ENCODE data around the gene SPATC1L.

SPATC1L gene

GRCh38 chr21:46168238-46168637 lies 16.0 kb downstream of the SPATC1L start:
- DNase-seq = no peak
- Histone ChIP-seq H3K9me3 (no peaks in the 10 kb centered on the region), H3K36me3 (no peaks in the 10 kb centered on the region), H3K4me1 (no peaks in the 10 kb centered on the region), H3K27me3 (no peaks in the 10 kb centered on the region), H3K4me3 (ENCODE audit: low read depth, low read length) (no peak overlapping the region)
- TF ChIP-seq CTCF (IDR thresholded peaks at IDR 0.05; ENCODE audit: low read depth, low read length) = no peak

- H3K36me3 ChIP-seq = no peaks in the 10 kb centered on the region
- no peaks in the 10 kb centered on the region for H3K27me3 ChIP-seq
- no peak for TF ChIP-seq CTCF (IDR thresholded peaks at IDR 0.05; ENCODE audit: low read depth, low read length)
- no peak for DNase-seq
- H3K4me3 ChIP-seq (ENCODE audit: low read depth, low read length) = no peak overlapping the region
- no peaks in the 10 kb centered on the region for H3K4me1 ChIP-seq
- no peaks in the 10 kb centered on the region for H3K9me3 ChIP-seq
Measured at GRCh38 chr21:46165098-46165497, 19.2 kb downstream of the SPATC1L start.

GRCh38 chr21:46163380-46163779 lies 20.9 kb downstream of the SPATC1L start:
- Histone ChIP-seq H3K4me1 (no peaks in the 10 kb centered on the region), H3K36me3 (no peaks in the 10 kb centered on the region), H3K4me3 (ENCODE audit: low read depth, low read length) (no peak overlapping the region), H3K9me3 (no peaks in the 10 kb centered on the region), H3K27me3 (no peaks in the 10 kb centered on the region)
- no peak for TF ChIP-seq CTCF (IDR thresholded peaks at IDR 0.05; ENCODE audit: low read depth, low read length)
- DNase-seq = no peak

- DNase-seq = peak; percentile 6
- H3K36me3 ChIP-seq = no peaks in the 10 kb centered on the region
- H3K4me1 ChIP-seq = no peaks in the 10 kb centered on the region
- H3K9me3 ChIP-seq = no peaks in the 10 kb centered on the region
- TF ChIP-seq CTCF (IDR thresholded peaks at IDR 0.05; ENCODE audit: low read depth, low read length) = no peak
- H3K27me3 ChIP-seq = no peaks in the 10 kb centered on the region
- no peak overlapping the region for H3K4me3 ChIP-seq (ENCODE audit: low read depth, low read length)
Measured at GRCh38 chr21:46161633-46162592, 22.3 kb downstream of the SPATC1L start.

GRCh38 chr21:46160907-46161632 lies 23.2 kb downstream of the SPATC1L start:
- H3K4me1 ChIP-seq = no peaks in the 10 kb centered on the region
- no peak for TF ChIP-seq CTCF (IDR thresholded peaks at IDR 0.05; ENCODE audit: low read depth, low read length)
- peak; percentile 9 for DNase-seq

GRCh38 chr21:46160657-46160906 lies 23.7 kb downstream of the SPATC1L start:
- H3K9me3 ChIP-seq = no peaks in the 10 kb centered on the region
- H3K4me1 ChIP-seq = no peaks in the 10 kb centered on the region
- DNase-seq = no peak
- no peak overlapping the region for H3K4me3 ChIP-seq (ENCODE audit: low read depth, low read length)
- TF ChIP-seq CTCF (IDR thresholded peaks at IDR 0.05; ENCODE audit: low read depth, low read length) = no peak
- no peaks in the 10 kb centered on the region for H3K27me3 ChIP-seq
- no peaks in the 10 kb centered on the region for H3K36me3 ChIP-seq

More at GRCh38 chr21:46160907-46161632, 23.2 kb downstream of the SPATC1L start:
- Histone ChIP-seq H3K9me3 (no peaks in the 10 kb centered on the region), H3K36me3 (no peaks in the 10 kb centered on the region), H3K27me3 (no peaks in the 10 kb centered on the region), H3K4me3 (ENCODE audit: low read depth, low read length) (no peak overlapping the region)
